Epithelial cell of esophagus (primary cell): ENCODE results near the gene HIGD1B.
A peak's percentile ranks its signal among the peaks of the same experiment; 100 is the strongest.

Experiments
- DNase-seq: peaks from one replicate; pipeline ENCODE4 v3.0.0; 2010; ENCODE audit warnings: low read depth
- H3K4me3 ChIP-seq: 2 replicates; pipeline ENCODE4 v1.5.1; 2011; ENCODE audit warnings: mild to moderate bottlenecking, low read length, control low read depth
- CTCF ChIP-seq: IDR thresholded peaks from 2 replicates; pipeline ENCODE4 v1.5.1; 2011; ENCODE audit warnings: low read depth, mild to moderate bottlenecking, low read length, control low read depth, inconsistent platforms; ENCODE audit not compliant: insufficient read depth; ENCODE audit errors: missing control alignments

The HIGD1B gene

GRCh38 chr17:44889003-44889402 is 41.3 kb downstream of the HIGD1B start:
- DNase-seq: no peak
- no peak for TF ChIP-seq CTCF
- H3K4me3 ChIP-seq: no peak overlapping the region

- DNase-seq: no peak
Measured at GRCh38 chr17:44892250-44892649, 44.6 kb downstream of the HIGD1B start.

GRCh38 chr17:44894642-44895041 is 47.0 kb downstream of the HIGD1B start:
- DNase-seq: no peak
- no peak for TF ChIP-seq CTCF
- no peak overlapping the region for H3K4me3 ChIP-seq

More at GRCh38 chr17:44892250-44892649, 44.6 kb downstream of the HIGD1B start:
- no peak overlapping the region for H3K4me3 ChIP-seq
- TF ChIP-seq CTCF: no peak

- no peak for DNase-seq
- H3K4me3 ChIP-seq: peak overlapping the region; percentile 97
- no peak for TF ChIP-seq CTCF
Measured at GRCh38 chr17:44898768-44899073, 51.0 kb downstream of the HIGD1B start.

GRCh38 chr17:44899074-44899782 is 51.5 kb downstream of the HIGD1B start, which contains the start of gene EFTUD2:
EFTUD2 (minus strand) TSS chr17:44899445; CDS start chr17:44894521, 4,924 bp downstream.
- DNase-seq: peak; percentile 90
- TF ChIP-seq CTCF: no peak
- peak within 1 kb of the TSS; percentile 97 for H3K4me3 ChIP-seq
